Measurements from ENCODE around the gene PEX12. TPM values are rescaled to one million over a fixed set of nuclear protein-coding genes. Genes with fewer than 3 reads are reported as not detected.

Gene PEX12
- total RNA-seq, 1 donor from 2014 or later, result 4.4 TPM

DNA sequence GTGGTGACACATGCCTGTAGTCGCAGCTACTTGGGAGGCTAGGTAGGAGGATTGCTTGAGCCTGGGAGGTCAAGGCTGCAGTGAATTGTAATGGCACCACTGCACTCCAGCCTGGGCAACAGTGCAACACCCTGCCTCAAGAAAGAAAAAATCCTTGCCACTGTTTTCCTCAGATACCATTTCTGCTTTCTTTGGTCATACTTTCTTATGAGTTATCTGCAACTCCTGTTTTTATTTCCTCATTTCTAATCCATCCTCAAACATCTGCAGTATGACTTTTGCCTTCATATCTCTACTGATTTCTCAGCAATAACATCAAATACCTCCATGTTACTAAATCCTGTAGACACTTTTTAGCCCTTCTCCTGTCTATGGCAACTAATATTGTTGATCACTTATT is 5.7 kb upstream of the PEX12 start:
- TF ChIP-seq, protein P1, sequence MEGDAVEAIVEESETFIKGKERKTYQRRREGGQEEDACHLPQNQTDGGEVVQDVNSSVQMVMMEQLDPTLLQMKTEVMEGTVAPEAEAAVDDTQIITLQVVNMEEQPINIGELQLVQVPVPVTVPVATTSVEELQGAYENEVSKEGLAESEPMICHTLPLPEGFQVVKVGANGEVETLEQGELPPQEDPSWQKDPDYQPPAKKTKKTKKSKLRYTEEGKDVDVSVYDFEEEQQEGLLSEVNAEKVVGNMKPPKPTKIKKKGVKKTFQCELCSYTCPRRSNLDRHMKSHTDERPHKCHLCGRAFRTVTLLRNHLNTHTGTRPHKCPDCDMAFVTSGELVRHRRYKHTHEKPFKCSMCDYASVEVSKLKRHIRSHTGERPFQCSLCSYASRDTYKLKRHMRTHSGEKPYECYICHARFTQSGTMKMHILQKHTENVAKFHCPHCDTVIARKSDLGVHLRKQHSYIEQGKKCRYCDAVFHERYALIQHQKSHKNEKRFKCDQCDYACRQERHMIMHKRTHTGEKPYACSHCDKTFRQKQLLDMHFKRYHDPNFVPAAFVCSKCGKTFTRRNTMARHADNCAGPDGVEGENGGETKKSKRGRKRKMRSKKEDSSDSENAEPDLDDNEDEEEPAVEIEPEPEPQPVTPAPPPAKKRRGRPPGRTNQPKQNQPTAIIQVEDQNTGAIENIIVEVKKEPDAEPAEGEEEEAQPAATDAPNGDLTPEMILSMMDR (IDR thresholded peaks at IDR 0.05; ENCODE audit: unreplicated experiment), result no peak
- no peak overlapping the region for H3K27ac Mint-ChIP-seq (ENCODE audit: unreplicated experiment)
- H3K27me3 Mint-ChIP-seq (ENCODE audit: unreplicated experiment), result peaks cover 5% of the 10 kb centered on the region
- DNase-seq (ENCODE audit: low spot score), result no peak
- no peaks in the 10 kb centered on the region for H3K9me3 Mint-ChIP-seq (ENCODE audit: unreplicated experiment)
- H3K4me3 Mint-ChIP-seq (ENCODE audit: unreplicated experiment), result no peak overlapping the region
- no peaks in the 10 kb centered on the region for H3K36me3 Mint-ChIP-seq (ENCODE audit: low read depth, unreplicated experiment)
- H3K4me1 Mint-ChIP-seq (ENCODE audit: unreplicated experiment), result peaks cover 18% of the 10 kb centered on the region

DNA sequence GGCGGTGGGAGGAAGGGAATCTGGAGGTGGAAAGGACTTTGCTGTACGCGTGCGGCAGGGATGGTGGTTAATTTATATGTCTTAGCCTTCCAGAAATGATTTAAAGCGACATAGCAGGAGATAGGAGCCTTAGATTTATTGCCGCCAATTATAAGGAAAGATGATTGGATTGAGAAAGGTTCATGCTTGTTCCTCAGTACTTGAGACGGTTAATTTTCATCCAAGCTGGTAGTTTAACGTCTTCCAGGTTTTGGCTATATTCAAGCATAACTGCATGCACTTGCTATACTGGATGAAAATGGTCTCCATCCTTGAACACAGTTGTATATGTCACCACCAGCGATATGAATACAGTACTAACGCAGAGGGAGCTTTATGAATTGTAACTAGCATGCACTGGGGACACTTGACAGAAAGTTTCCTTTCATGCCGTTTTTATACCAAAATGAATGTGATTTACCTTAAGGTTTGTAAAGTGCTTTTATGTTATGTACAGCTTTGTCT is 610 bp upstream of the PEX12 start:
- Mint-ChIP-seq H3K4me1 (ENCODE audit: unreplicated experiment) (peaks cover 22% of the 10 kb centered on the region), H3K36me3 (ENCODE audit: low read depth, unreplicated experiment) (peaks cover 5% of the 10 kb centered on the region), H3K27ac (ENCODE audit: unreplicated experiment) (peak overlapping the region; percentile 95), H3K9me3 (ENCODE audit: unreplicated experiment) (no peaks in the 10 kb centered on the region), H3K4me3 (ENCODE audit: unreplicated experiment) (peak overlapping the region; percentile 98), H3K27me3 (ENCODE audit: unreplicated experiment) (peaks cover 3% of the 10 kb centered on the region)
- no peak for DNase-seq (ENCODE audit: low spot score)
- TF ChIP-seq, protein P1 (IDR thresholded peaks at IDR 0.05; ENCODE audit: unreplicated experiment), result no peak

DNA sequence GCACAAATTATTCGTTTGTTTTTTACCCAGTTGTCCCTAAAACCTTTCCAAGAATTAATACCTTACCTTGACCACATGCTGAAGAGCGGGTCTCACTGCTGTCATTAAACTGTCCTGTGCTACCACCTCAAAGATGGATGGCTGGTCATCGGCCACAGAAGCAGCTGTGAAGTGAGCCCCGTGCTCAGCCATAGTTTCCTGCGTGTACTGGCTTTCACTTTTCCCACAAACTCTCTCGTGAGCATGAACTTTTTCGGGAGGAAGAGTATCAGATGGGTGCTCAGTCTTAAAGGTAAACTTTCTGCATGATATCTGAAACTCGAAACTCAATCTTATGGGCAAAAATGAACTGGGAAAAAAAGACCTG is 558 bp downstream of the PEX12 start:
- peak overlapping the region; percentile 98 for H3K4me3 Mint-ChIP-seq (ENCODE audit: unreplicated experiment)
- DNase-seq (ENCODE audit: low spot score), result no peak
- peaks cover 5% of the 10 kb centered on the region for H3K36me3 Mint-ChIP-seq (ENCODE audit: low read depth, unreplicated experiment)
- H3K27me3 Mint-ChIP-seq (ENCODE audit: unreplicated experiment), result peaks cover 3% of the 10 kb centered on the region
- peak overlapping the region; percentile 83 for H3K27ac Mint-ChIP-seq (ENCODE audit: unreplicated experiment)
- H3K4me1 Mint-ChIP-seq (ENCODE audit: unreplicated experiment), result peaks cover 22% of the 10 kb centered on the region
- TF ChIP-seq, protein P1 (IDR thresholded peaks at IDR 0.05; ENCODE audit: unreplicated experiment), result no peak
- H3K9me3 Mint-ChIP-seq (ENCODE audit: unreplicated experiment), result no peaks in the 10 kb centered on the region

DNA sequence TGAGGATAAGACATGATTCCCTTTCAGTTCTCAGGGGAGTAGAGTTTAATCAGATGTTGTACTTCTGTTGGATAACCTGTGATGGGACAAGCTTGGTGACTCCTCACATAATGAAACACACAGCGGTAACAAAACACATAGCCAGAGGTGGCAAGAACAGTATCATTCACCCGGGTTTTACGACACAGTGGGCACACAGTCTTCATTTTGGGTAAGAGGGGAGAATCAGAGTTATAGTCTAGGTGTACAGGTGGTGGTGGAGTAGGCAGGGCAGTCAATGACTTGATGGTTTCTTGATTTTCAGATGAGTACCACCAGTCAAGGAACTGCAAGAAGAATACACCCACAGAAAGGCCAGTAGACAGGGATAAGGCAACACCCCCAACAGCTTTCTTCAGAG is 2.6 kb downstream of the PEX12 start:
- peaks cover 3% of the 10 kb centered on the region for H3K27me3 Mint-ChIP-seq (ENCODE audit: unreplicated experiment)
- no peak for DNase-seq (ENCODE audit: low spot score)
- no peak overlapping the region for H3K27ac Mint-ChIP-seq (ENCODE audit: unreplicated experiment)
- TF ChIP-seq, protein P1 (IDR thresholded peaks at IDR 0.05; ENCODE audit: unreplicated experiment), result no peak
- no peak overlapping the region for H3K4me3 Mint-ChIP-seq (ENCODE audit: unreplicated experiment)
- no peaks in the 10 kb centered on the region for H3K9me3 Mint-ChIP-seq (ENCODE audit: unreplicated experiment)
- peaks cover 5% of the 10 kb centered on the region for H3K36me3 Mint-ChIP-seq (ENCODE audit: low read depth, unreplicated experiment)
- H3K4me1 Mint-ChIP-seq (ENCODE audit: unreplicated experiment), result peaks cover 22% of the 10 kb centered on the region

DNA sequence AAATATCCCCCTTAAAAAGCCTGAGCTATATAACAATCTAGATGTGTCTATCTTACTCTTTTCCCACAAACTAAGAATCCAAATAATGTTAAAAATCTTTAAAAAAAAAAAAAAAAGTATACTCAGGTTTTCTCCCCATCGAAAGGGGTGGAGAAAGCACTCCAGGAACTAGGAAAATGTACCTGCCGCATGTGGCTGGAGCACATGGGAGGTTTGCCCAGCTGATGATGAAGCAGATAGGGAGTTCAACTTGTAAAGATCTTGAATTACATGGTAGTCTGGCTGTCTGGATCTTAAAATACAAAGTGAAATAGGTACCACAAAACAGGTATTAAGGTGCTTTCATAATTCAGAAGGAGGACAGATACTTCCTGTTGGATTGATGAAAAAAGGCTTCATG is 9.0 kb downstream of the PEX12 start:
- Mint-ChIP-seq H3K36me3 (ENCODE audit: low read depth, unreplicated experiment) (peaks cover 4% of the 10 kb centered on the region), H3K27ac (ENCODE audit: unreplicated experiment) (peak overlapping the region; percentile 27), H3K9me3 (ENCODE audit: unreplicated experiment) (no peaks in the 10 kb centered on the region), H3K4me1 (ENCODE audit: unreplicated experiment) (peaks cover 20% of the 10 kb centered on the region), H3K27me3 (ENCODE audit: unreplicated experiment) (no peaks in the 10 kb centered on the region), H3K4me3 (ENCODE audit: unreplicated experiment) (peak overlapping the region; percentile 81)
- TF ChIP-seq, protein P1 (IDR thresholded peaks at IDR 0.05; ENCODE audit: unreplicated experiment), result no peak
- DNase-seq (ENCODE audit: low spot score), result no peak
